ENCODE results near the gene CEBPA.
"Not testable (repeated sequence)": the region's sequence is repeated elsewhere in the genome, so short reads cannot be mapped to it uniquely, and the experiment has no call there.

Gene CEBPA

GRCh38 chr19:33325920-33326319 is 23.6 kb upstream of the CEBPA start:
- DNase-seq (ENCODE audit: low read depth in 2 of 2, low spot score in 1 of 2): no peak

GRCh38 chr19:33324628-33325027 is 22.3 kb upstream of the CEBPA start:
- no peak for DNase-seq (ENCODE audit: low read depth in 2 of 2, low spot score in 1 of 2)

- DNase-seq (ENCODE audit: low read depth in 2 of 2, low spot score in 1 of 2): no peak
These were observed 20.9 kb upstream of the CEBPA start for GRCh38 chr19:33323093-33323820.

- DNase-seq (ENCODE audit: low read depth in 2 of 2, low spot score in 1 of 2): no peak
These were observed 18.3 kb upstream of the CEBPA start for GRCh38 chr19:33320636-33321035.

GRCh38 chr19:33317991-33318390 is 15.7 kb upstream of the CEBPA start:
- not testable (repeated sequence) for DNase-seq (ENCODE audit: low read depth in 2 of 2, low spot score in 1 of 2)

GRCh38 chr19:33317517-33317916 is 15.2 kb upstream of the CEBPA start:
- no peak for DNase-seq (ENCODE audit: low read depth in 2 of 2, low spot score in 1 of 2)

- no peak for DNase-seq (ENCODE audit: low read depth in 2 of 2, low spot score in 1 of 2)
These were observed 14.4 kb upstream of the CEBPA start for GRCh38 chr19:33316541-33317264.

- DNase-seq (ENCODE audit: low read depth in 2 of 2, low spot score in 1 of 2): not testable (repeated sequence)
These were observed 10.5 kb upstream of the CEBPA start for GRCh38 chr19:33312808-33313207.

GRCh38 chr19:33312065-33312464 is 9.7 kb upstream of the CEBPA start:
- DNase-seq (ENCODE audit: low read depth in 2 of 2, low spot score in 1 of 2): no peak

- DNase-seq (ENCODE audit: low read depth in 2 of 2, low spot score in 1 of 2): no peak
These were observed 9.0 kb upstream of the CEBPA start for GRCh38 chr19:33311326-33311682.

- DNase-seq (ENCODE audit: low read depth in 2 of 2, low spot score in 1 of 2): no peak
These were observed 8.4 kb upstream of the CEBPA start for GRCh38 chr19:33310606-33311325.

GRCh38 chr19:33309826-33310225 is 7.5 kb upstream of the CEBPA start:
- DNase-seq (ENCODE audit: low read depth in 2 of 2, low spot score in 1 of 2): no peak

GRCh38 chr19:33306853-33307792 is 4.8 kb upstream of the CEBPA start:
- DNase-seq (ENCODE audit: low read depth in 2 of 2, low spot score in 1 of 2): no peak

- DNase-seq (ENCODE audit: low read depth in 2 of 2, low spot score in 1 of 2): no peak
These were observed 3.9 kb upstream of the CEBPA start for GRCh38 chr19:33306191-33306590.

- no peak for DNase-seq (ENCODE audit: low read depth in 2 of 2, low spot score in 1 of 2)
These were observed 2.7 kb upstream of the CEBPA start for GRCh38 chr19:33304760-33305647.

- no peak for DNase-seq (ENCODE audit: low read depth in 2 of 2, low spot score in 1 of 2)
These were observed 2.0 kb upstream of the CEBPA start for GRCh38 chr19:33304371-33304759.

GRCh38 chr19:33303791-33304345 is 1.5 kb upstream of the CEBPA start:
- DNase-seq (ENCODE audit: low read depth in 2 of 2, low spot score in 1 of 2): no peak

- no peak for DNase-seq (ENCODE audit: low read depth in 2 of 2, low spot score in 1 of 2)
These were observed 848 bp upstream of the CEBPA start for GRCh38 chr19:33302974-33303790.

- DNase-seq (ENCODE audit: low read depth in 2 of 2, low spot score in 1 of 2): no peak
These were observed 497 bp downstream of the CEBPA start for GRCh38 chr19:33301900-33302174.

Measured in stimulated activated CD8-positive, alpha-beta memory T cell treated with anti-CD3 and anti-CD28 coated beads, Interleukin-4, amount 100 ng/mL, for 1 hour (primary cell).